Measurements from ENCODE around the gene FCHSD2. TPM values are rescaled to one million over a fixed set of nuclear protein-coding genes. Genes with fewer than 3 reads are reported as not detected.
"Not testable (repeated sequence)": the region's sequence is repeated elsewhere in the genome, so short reads cannot be mapped to it uniquely, and the experiment has no call there.

FCHSD2 gene
- total RNA-seq, 4 donors from 2014 or later = 20.4 to 42.4 (median 26.4) TPM

GRCh38 chr11:72912253-72912652 is 229.9 kb downstream of the FCHSD2 start:
- Histone ChIP-seq H3K36me3 (peaks cover 0 to 7% (median 0%) of the 10 kb centered on the region in 4 donors), H3K4me1 (no peaks in the 10 kb centered on the region), H3K27me3 (no peaks in the 10 kb centered on the region), H3K27ac (replicated peaks in 1 of 4) (no peak overlapping the region), H3K4me3 (no peak overlapping the region), H3K9me3 (peaks cover 0 to 6% (median 0%) of the 10 kb centered on the region in 4 donors)
- WGBS = 92% methylated on average over 1 of the region's 1 CpG
- no peak for DNase-seq (ENCODE audit: extremely low spot score)
- no peak for TF ChIP-seq POLR2A (IDR thresholded peaks at IDR 0.05; ENCODE audit: low read depth)
- intact Hi-C loops (cut with DNase I) = no loop called here

- not testable (repeated sequence) for DNase-seq (ENCODE audit: extremely low spot score); H3K36me3 ChIP-seq
Measured at GRCh38 chr11:72909558-72910388, 232.3 kb downstream of the FCHSD2 start.

DNA sequence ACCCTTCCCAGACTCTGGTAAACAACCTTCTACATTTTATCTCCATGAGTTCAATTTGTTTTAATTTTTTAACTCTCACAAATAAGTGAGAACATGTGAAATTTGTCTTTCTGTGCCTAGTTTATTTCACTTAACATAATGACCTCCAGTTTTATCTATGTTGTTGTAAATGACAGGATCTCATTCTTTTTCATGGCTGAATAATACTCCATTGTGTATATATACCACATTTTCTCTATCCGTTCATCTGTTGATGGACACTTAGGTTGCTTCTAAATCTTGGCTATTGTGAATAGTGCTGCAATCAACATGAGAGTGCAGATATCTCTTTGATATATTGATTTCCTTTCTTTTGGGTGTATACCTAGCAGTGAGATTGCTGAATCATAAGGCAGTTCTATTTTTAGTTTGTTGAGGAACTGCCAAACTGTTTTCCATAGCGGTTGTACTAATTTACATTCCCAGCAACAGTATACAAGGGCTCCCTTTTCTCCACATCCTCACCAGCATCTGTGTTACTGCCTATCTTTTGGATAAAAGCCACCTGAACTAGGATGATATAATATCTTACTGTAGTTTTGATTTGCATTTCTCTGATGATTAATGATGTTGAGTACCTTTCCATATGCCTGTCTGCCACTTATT is 234.0 kb downstream of the FCHSD2 start:
- Histone ChIP-seq H3K4me3 (no peak overlapping the region), H3K36me3 (peaks cover 0 to 7% (median 3%) of the 10 kb centered on the region in 4 donors), H3K4me1 (no peaks in the 10 kb centered on the region), H3K9me3 (peaks cover 0 to 6% (median 0%) of the 10 kb centered on the region in 4 donors), H3K27me3 (no peaks in the 10 kb centered on the region), H3K27ac (replicated peaks in 1 of 4) (no peak overlapping the region)
- TF ChIP-seq POLR2A (IDR thresholded peaks at IDR 0.05; ENCODE audit: low read depth) (no peak), POLR2AphosphoS5 (IDR thresholded peaks at IDR 0.05) (no peak), EP300 (IDR thresholded peaks at IDR 0.05) (no peak)
- TF ChIP-seq, protein P1, sequence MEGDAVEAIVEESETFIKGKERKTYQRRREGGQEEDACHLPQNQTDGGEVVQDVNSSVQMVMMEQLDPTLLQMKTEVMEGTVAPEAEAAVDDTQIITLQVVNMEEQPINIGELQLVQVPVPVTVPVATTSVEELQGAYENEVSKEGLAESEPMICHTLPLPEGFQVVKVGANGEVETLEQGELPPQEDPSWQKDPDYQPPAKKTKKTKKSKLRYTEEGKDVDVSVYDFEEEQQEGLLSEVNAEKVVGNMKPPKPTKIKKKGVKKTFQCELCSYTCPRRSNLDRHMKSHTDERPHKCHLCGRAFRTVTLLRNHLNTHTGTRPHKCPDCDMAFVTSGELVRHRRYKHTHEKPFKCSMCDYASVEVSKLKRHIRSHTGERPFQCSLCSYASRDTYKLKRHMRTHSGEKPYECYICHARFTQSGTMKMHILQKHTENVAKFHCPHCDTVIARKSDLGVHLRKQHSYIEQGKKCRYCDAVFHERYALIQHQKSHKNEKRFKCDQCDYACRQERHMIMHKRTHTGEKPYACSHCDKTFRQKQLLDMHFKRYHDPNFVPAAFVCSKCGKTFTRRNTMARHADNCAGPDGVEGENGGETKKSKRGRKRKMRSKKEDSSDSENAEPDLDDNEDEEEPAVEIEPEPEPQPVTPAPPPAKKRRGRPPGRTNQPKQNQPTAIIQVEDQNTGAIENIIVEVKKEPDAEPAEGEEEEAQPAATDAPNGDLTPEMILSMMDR (IDR thresholded peaks at IDR 0.05) = no peak
- no peak for DNase-seq (ENCODE audit: extremely low spot score)
- 87% methylated on average over 2 of the region's 2 CpGs for WGBS
- intact Hi-C loops (cut with DNase I) = no loop called here

More at GRCh38 chr11:72909558-72910388, 232.3 kb downstream of the FCHSD2 start:
- H3K27me3 ChIP-seq; intact Hi-C loops (cut with DNase I); H3K9me3 ChIP-seq; H3K4me1 ChIP-seq; H3K4me3 ChIP-seq; H3K27ac ChIP-seq (replicated peaks in 1 of 4): not testable (repeated sequence)
- WGBS = 91% methylated on average over 28 of the region's 42 CpGs

GRCh38 chr11:72904016-72904415 is 238.1 kb downstream of the FCHSD2 start:
- TF ChIP-seq POLR2A (IDR thresholded peaks at IDR 0.05; ENCODE audit: low read depth) = no peak
- TF ChIP-seq, protein P1 (IDR thresholded peaks at IDR 0.05) = no peak
- no peak for TF ChIP-seq POLR2AphosphoS5 (IDR thresholded peaks at IDR 0.05)
- TF ChIP-seq EP300 (IDR thresholded peaks at IDR 0.05) = no peak
- DNase-seq (ENCODE audit: extremely low spot score) = no peak
- H3K9me3 ChIP-seq = no peaks in the 10 kb centered on the region
- 94% methylated on average over 4 of the region's 4 CpGs for WGBS
- H3K27me3 ChIP-seq = no peaks in the 10 kb centered on the region
- H3K4me1 ChIP-seq = no peaks in the 10 kb centered on the region
- intact Hi-C loops (cut with DNase I) = no loop called here
- H3K4me3 ChIP-seq = no peak overlapping the region
- H3K36me3 ChIP-seq = peaks cover 0 to 27% (median 3%) of the 10 kb centered on the region in 4 donors
- no peak overlapping the region for H3K27ac ChIP-seq (replicated peaks in 1 of 4)

GRCh38 chr11:72901374-72901773 is 240.7 kb downstream of the FCHSD2 start:
- no peaks in the 10 kb centered on the region for H3K27me3 ChIP-seq
- no peaks in the 10 kb centered on the region for H3K9me3 ChIP-seq
- no peak for DNase-seq (ENCODE audit: extremely low spot score)
- H3K4me3 ChIP-seq = no peak overlapping the region
- peaks cover 0 to 31% (median 3%) of the 10 kb centered on the region in 4 donors for H3K36me3 ChIP-seq
- H3K4me1 ChIP-seq = no peaks in the 10 kb centered on the region
- no peak for TF ChIP-seq POLR2AphosphoS5 (IDR thresholded peaks at IDR 0.05)
- no peak for TF ChIP-seq POLR2A (IDR thresholded peaks at IDR 0.05; ENCODE audit: low read depth)
- no peak for TF ChIP-seq EP300 (IDR thresholded peaks at IDR 0.05)
- TF ChIP-seq, protein P1 (IDR thresholded peaks at IDR 0.05) = no peak
- no peak overlapping the region for H3K27ac ChIP-seq (replicated peaks in 1 of 4)
- intact Hi-C loops (cut with DNase I) = no loop called here
